B cell (primary cell): ENCODE results near the gene SMPX. TPM values are rescaled to one million over a fixed set of nuclear protein-coding genes. Genes with fewer than 3 reads are reported as not detected.

Source experiments
- ATAC-seq: fragments of 200-7000 bp; cut with Tn5 transposase; one replicate; pipeline ENCODE4 v1.10.0; 2021; ENCODE audit warnings: low read depth, mild to moderate bottlenecking, moderate number of reproducible peaks, moderate library complexity
- CTCF ChIA-PET: fragments of 350-600 bp; sonication (Branson Sonifier 250); formaldehyde crosslinking; loops from one replicate; lab custom pipeline; 2021; ENCODE audit warnings: antibody characterized with exemption, inconsistent platforms; lab: Charles Lee
- POLR2A ChIA-PET: fragments of 350-600 bp; sonication (Branson Sonifier 250); formaldehyde crosslinking; loops from one replicate; lab custom pipeline; 2021; ENCODE audit warnings: antibody characterized with exemption; lab: Charles Lee
- DNase-seq: peaks from one replicate; pipeline ENCODE4 v3.0.0; 2013
- H2AFZ ChIP-seq: 2 replicates; pipeline ENCODE4 v1.6.1; 2012; ENCODE audit warnings: mild to moderate bottlenecking, low read depth, low read length; ENCODE audit not compliant: insufficient read depth, poor library complexity, severe bottlenecking
- H3K27ac ChIP-seq, 2 donors: 1 replicate in 1 of 2; 2 replicates in 1 of 2; pipeline ENCODE4 v1.5.1; 2012 to 2013; ENCODE audit warnings: low read length in 2 of 2, mild to moderate bottlenecking in 2 of 2, moderate library complexity in 1 of 2
- H3K27me3 ChIP-seq, 4 experiments: fragments of 200-600 bp in 1 of 4; sonication (generic) in 1 of 4; replicated peaks in 1 of 4; 1 replicate in 2 of 4; 2 replicates in 2 of 4; pipeline versions ENCODE4 v1.6.1 to v1.7.0; 2013 to 2016; ENCODE audit warnings: low read length in 3 of 4, mild to moderate bottlenecking in 2 of 4, mixed read lengths in 1 of 4, moderate library complexity in 1 of 4; ENCODE audit not compliant: insufficient read depth in 4 of 4, control insufficient read depth in 3 of 4; ENCODE audit errors: control extremely low read depth in 1 of 4
- H3K36me3 ChIP-seq, 2 experiments: replicated peaks in 1 of 2; 1 replicate in 1 of 2; 2 replicates in 1 of 2; pipeline versions ENCODE4 v1.6.1 to v1.7.1; 2013; ENCODE audit warnings: low read length in 1 of 2; ENCODE audit not compliant: insufficient read depth in 2 of 2, control insufficient read depth in 1 of 2; ENCODE audit errors: control extremely low read depth in 1 of 2, extremely low read depth in 1 of 2
- H3K4me1 ChIP-seq, 2 donors: fragments of 200-600 bp in 1 of 2; sonication (generic) in 1 of 2; 1 replicate in 1 of 2; 2 replicates in 1 of 2; pipeline versions ENCODE4 v1.5.1 to v1.6.1; 2013 to 2017; ENCODE audit warnings: low read length in 2 of 2; ENCODE audit not compliant: control insufficient read depth in 2 of 2, insufficient read depth in 2 of 2
- H3K4me2 ChIP-seq: replicated peaks from 2 replicates; pipeline ENCODE3; 2012; ENCODE audit warnings: mild to moderate bottlenecking, low read depth, low read length; ENCODE audit not compliant: poor library complexity, severe bottlenecking
- H3K4me3 ChIP-seq, 5 experiments: fragments of 200-600 bp in 1 of 5; sonication (generic) in 1 of 5; 1 replicate in 3 of 5; 2 replicates in 2 of 5; pipeline versions ENCODE4 v1.5.1 to v1.7.0; 2011 to 2016; ENCODE audit warnings: low read length in 4 of 5, mild to moderate bottlenecking in 4 of 5, low read depth in 2 of 5, control low read depth in 1 of 5, moderate library complexity in 1 of 5; ENCODE audit not compliant: insufficient read depth in 1 of 5; ENCODE audit errors: control extremely low read depth in 1 of 5, extremely low read depth in 1 of 5
- H3K79me2 ChIP-seq: fragments of 200-600 bp; sonication (generic); one replicate; pipeline ENCODE4 v1.6.0; 2016; ENCODE audit warnings: low read length; ENCODE audit not compliant: control insufficient read depth, insufficient read depth
- H3K9ac ChIP-seq: fragments of 200-600 bp; sonication (generic); 2 replicates; pipeline ENCODE4 v1.6.1; 2017; ENCODE audit warnings: mild to moderate bottlenecking, low read length, moderate library complexity
- H3K9me3 ChIP-seq, 3 donors: one replicate each; pipeline versions ENCODE4 v1.6.1 to v1.7.1; 2013; ENCODE audit warnings: low read length in 2 of 3; ENCODE audit not compliant: control insufficient read depth in 2 of 3, insufficient read depth in 1 of 3; ENCODE audit errors: control extremely low read depth in 1 of 3
- H4K20me1 ChIP-seq: 2 replicates; pipeline ENCODE4 v1.6.0; 2012; ENCODE audit warnings: mild to moderate bottlenecking, low read length; ENCODE audit not compliant: insufficient read depth, control insufficient read depth, poor library complexity, severe bottlenecking
- H3K27ac Mint-ChIP-seq: one replicate; pipeline ENCODE4 v1.8.0; 2021; ENCODE audit warnings: mixed read lengths
- H3K27me3 Mint-ChIP-seq: one replicate; pipeline ENCODE4 v1.8.0; 2021; ENCODE audit warnings: mixed read lengths
- H3K4me1 Mint-ChIP-seq: one replicate; pipeline ENCODE4 v1.8.0; 2021; ENCODE audit warnings: mixed read lengths
- H3K4me3 Mint-ChIP-seq: one replicate; pipeline ENCODE4 v1.8.0; 2021; ENCODE audit warnings: mixed read lengths
- H3K9me3 Mint-ChIP-seq: one replicate; pipeline ENCODE4 v1.8.0; 2022; ENCODE audit warnings: mixed read lengths; ENCODE audit not compliant: insufficient read depth
- CTCF ChIP-seq: fragments of 200-600 bp; IDR thresholded peaks from one replicate; pipeline ENCODE4 v1.8.0; 2022; ENCODE audit warnings: antibody characterized with exemption, mild to moderate bottlenecking
- EZH2 ChIP-seq: IDR thresholded peaks from 2 replicates; pipeline ENCODE4 v1.6.1; 2012; ENCODE audit warnings: borderline replicate concordance, low read depth, mild to moderate bottlenecking, moderate library complexity, low read length; ENCODE audit not compliant: insufficient read depth, poor library complexity, severe bottlenecking
- WGBS: methylation state at CpG from one replicate; pipeline ENCODE4 v1.1.5; 2013; ENCODE audit warnings: missing lambda C conversion rate; ENCODE audit not compliant: insufficient coverage; 5-methylcytosine and 5-hydroxymethylcytosine counted together
- intact Hi-C: fragments of 100-400 bp; cut with micrococcal nuclease; formaldehyde crosslinking; loops from one replicate; pipeline ENCODE4 v1.10.0; 2022
- polyA plus RNA-seq: library from polyadenylated mRNA; depleted of rRNA; stranded (reverse); fragments of >200 nt; gene quantifications from 2 replicates; pipeline ENCODE4 v1.2.3, GENCODE V29; 2012
- total RNA-seq, 2 donors: library from RNA; stranded (reverse); fragments of 120-200 nt in 1 of 2; gene quantifications; 1 replicate in 1 of 2; 2 replicates in 1 of 2; pipeline versions ENCODE4 v1.2.3 to v1.2.4, GENCODE V29; 2013 to 2022

The SMPX gene
- total and polyA plus RNA-seq, 2 donors (not counting 1 experiment from before 2014, with no cell fraction given): not detected

- no CpG with 5 or more reads among the region's 4 CpGs for WGBS
- POLR2A ChIA-PET: no interaction called here
Observed at GRCh38 chrX:21674430-21675186, 83.3 kb downstream of the SMPX start.

More at GRCh38 chrX:21674430-21675186, 83.3 kb downstream of the SMPX start:
- no peaks in the 10 kb centered on the region for H3K9me3 ChIP-seq
- H3K4me1 ChIP-seq: no peaks in the 10 kb centered on the region
- TF ChIP-seq CTCF (no peak), EZH2 (no peak)
- H3K36me3 ChIP-seq: no peaks in the 10 kb centered on the region
- ATAC-seq (no peak), DNase-seq (no peak)
- Mint-ChIP-seq H3K9me3 (no peaks in the 10 kb centered on the region), H3K27me3 (no peaks in the 10 kb centered on the region), H3K27ac (no peak overlapping the region), H3K4me3 (no peak overlapping the region), H3K4me1 (no peaks in the 10 kb centered on the region)
- no peaks in the 10 kb centered on the region for H4K20me1 ChIP-seq
- H3K4me3 ChIP-seq: no peak overlapping the region
- H3K9ac ChIP-seq: no peak overlapping the region
- H2AFZ ChIP-seq: no peak overlapping the region
- H3K4me2 ChIP-seq: no peak overlapping the region
- no peaks in the 10 kb centered on the region for H3K79me2 ChIP-seq
- H3K27me3 ChIP-seq: peaks cover 0 to 3% (median 0%) of the 10 kb centered on the region in 4 experiments
- CTCF ChIA-PET: no interaction called here
- no peak overlapping the region for H3K27ac ChIP-seq
- intact Hi-C loops: no loop called here
